DND-41 (cell line): Measurements from ENCODE around the gene ELL.

Experiments
- ATAC-seq: fragments of 200-7000 bp; cut with Tn5 transposase; 3 replicates; pipeline ENCODE4 v1.9.1; 2021; ENCODE audit warnings: low read depth; ENCODE audit not compliant: insufficient read depth
- DNase-seq: peaks from one replicate; pipeline ENCODE4 v3.0.0-alpha.2; 2020
- H2AFZ ChIP-seq: 2 replicates; pipeline ENCODE4 v1.6.0; 2012; ENCODE audit warnings: low read depth, low read length
- H3K27ac ChIP-seq: 2 replicates; pipeline ENCODE4 v1.5.1; 2012; ENCODE audit warnings: low read length, inconsistent platforms
- H3K27me3 ChIP-seq: fragments of 200-600 bp; sonication (generic); 2 replicates; pipeline ENCODE4 v1.6.0; 2012; ENCODE audit warnings: low read length, mild to moderate bottlenecking, inconsistent platforms; ENCODE audit not compliant: insufficient read depth, poor library complexity
- H3K36me3 ChIP-seq: 2 replicates; pipeline ENCODE4 v1.5.1; 2012; ENCODE audit warnings: low read length, inconsistent platforms; ENCODE audit not compliant: insufficient read depth
- H3K4me1 ChIP-seq: 2 replicates; pipeline ENCODE4 v1.5.1; 2012; ENCODE audit warnings: mild to moderate bottlenecking, low read length; ENCODE audit not compliant: insufficient read depth
- H3K4me2 ChIP-seq: 2 replicates; pipeline ENCODE4 v1.6.0; 2012; ENCODE audit warnings: mild to moderate bottlenecking, moderate library complexity, low read length, inconsistent platforms; ENCODE audit not compliant: insufficient read depth
- H3K4me3 ChIP-seq, 2 experiments: fragments of 200-600 bp in 1 of 2; shearing (Covaris generic) in 1 of 2; 2 replicates each; pipeline ENCODE4 v1.5.1; 2012 to 2016; ENCODE audit warnings: inconsistent platforms in 2 of 2, low read length in 2 of 2, mild to moderate bottlenecking in 2 of 2, low read depth in 1 of 2, moderate library complexity in 1 of 2
- H3K79me2 ChIP-seq: 2 replicates; pipeline ENCODE4 v1.6.0; 2012; ENCODE audit warnings: low read length, inconsistent platforms; ENCODE audit not compliant: insufficient read depth
- H3K9ac ChIP-seq: 2 replicates; pipeline ENCODE4 v1.6.0; 2012; ENCODE audit warnings: low read depth, mild to moderate bottlenecking, inconsistent platforms, low read length, moderate library complexity
- H3K9me3 ChIP-seq: 2 replicates; pipeline ENCODE4 v1.5.1; 2012; ENCODE audit warnings: low read length, moderate library complexity, mild to moderate bottlenecking, inconsistent platforms; ENCODE audit not compliant: insufficient read depth, severe bottlenecking
- H4K20me1 ChIP-seq: 2 replicates; pipeline ENCODE4 v1.6.0; 2012; ENCODE audit warnings: low read length; ENCODE audit not compliant: insufficient read depth
- EZH2 ChIP-seq: IDR thresholded peaks from 3 replicates; pipeline ENCODE4 v1.6.1; 2012; ENCODE audit warnings: borderline replicate concordance, low read depth, mild to moderate bottlenecking, moderate library complexity, low read length, inconsistent platforms; ENCODE audit not compliant: severe bottlenecking
- TF ChIP-seq, protein P1 (sequence below): IDR thresholded peaks from 2 replicates; pipeline ENCODE4 v1.5.1; 2012; ENCODE audit warnings: borderline replicate concordance, low read length, moderate library complexity, mild to moderate bottlenecking; ENCODE audit not compliant: poor library complexity, severe bottlenecking; ENCODE audit errors: extremely low read depth

ELL gene

GRCh38 chr19:18486746-18487145 lies 35.1 kb downstream of the ELL start:
- H3K4me1 ChIP-seq, result no peaks in the 10 kb centered on the region
- DNase-seq (no peak), ATAC-seq (no peak)
- no peak overlapping the region for H2AFZ ChIP-seq
- no peak overlapping the region for H3K4me3 ChIP-seq
- H3K36me3 ChIP-seq, result no peaks in the 10 kb centered on the region
- no peak for TF ChIP-seq EZH2
- TF ChIP-seq, protein P1, sequence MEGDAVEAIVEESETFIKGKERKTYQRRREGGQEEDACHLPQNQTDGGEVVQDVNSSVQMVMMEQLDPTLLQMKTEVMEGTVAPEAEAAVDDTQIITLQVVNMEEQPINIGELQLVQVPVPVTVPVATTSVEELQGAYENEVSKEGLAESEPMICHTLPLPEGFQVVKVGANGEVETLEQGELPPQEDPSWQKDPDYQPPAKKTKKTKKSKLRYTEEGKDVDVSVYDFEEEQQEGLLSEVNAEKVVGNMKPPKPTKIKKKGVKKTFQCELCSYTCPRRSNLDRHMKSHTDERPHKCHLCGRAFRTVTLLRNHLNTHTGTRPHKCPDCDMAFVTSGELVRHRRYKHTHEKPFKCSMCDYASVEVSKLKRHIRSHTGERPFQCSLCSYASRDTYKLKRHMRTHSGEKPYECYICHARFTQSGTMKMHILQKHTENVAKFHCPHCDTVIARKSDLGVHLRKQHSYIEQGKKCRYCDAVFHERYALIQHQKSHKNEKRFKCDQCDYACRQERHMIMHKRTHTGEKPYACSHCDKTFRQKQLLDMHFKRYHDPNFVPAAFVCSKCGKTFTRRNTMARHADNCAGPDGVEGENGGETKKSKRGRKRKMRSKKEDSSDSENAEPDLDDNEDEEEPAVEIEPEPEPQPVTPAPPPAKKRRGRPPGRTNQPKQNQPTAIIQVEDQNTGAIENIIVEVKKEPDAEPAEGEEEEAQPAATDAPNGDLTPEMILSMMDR, result no peak
- H3K9ac ChIP-seq, result no peak overlapping the region
- no peaks in the 10 kb centered on the region for H3K27me3 ChIP-seq
- H3K9me3 ChIP-seq, result no peaks in the 10 kb centered on the region
- no peak overlapping the region for H3K27ac ChIP-seq
- no peak overlapping the region for H3K4me2 ChIP-seq
- peaks cover 85% of the 10 kb centered on the region for H3K79me2 ChIP-seq
- H4K20me1 ChIP-seq, result peaks cover 84% of the 10 kb centered on the region

GRCh38 chr19:18484992-18485391 lies 36.9 kb downstream of the ELL start:
- Histone ChIP-seq H3K4me1 (no peaks in the 10 kb centered on the region), H3K4me2 (no peak overlapping the region), H4K20me1 (peaks cover 86% of the 10 kb centered on the region), H3K27me3 (no peaks in the 10 kb centered on the region), H3K27ac (no peak overlapping the region), H3K9ac (no peak overlapping the region), H3K4me3 (no peak overlapping the region), H3K9me3 (no peaks in the 10 kb centered on the region), H3K36me3 (no peaks in the 10 kb centered on the region), H2AFZ (no peak overlapping the region), H3K79me2 (peaks cover 86% of the 10 kb centered on the region)
- no peak for ATAC-seq
- DNase-seq, result no peak
- TF ChIP-seq, protein P1, result peak; percentile 9
- no peak for TF ChIP-seq EZH2

DNA sequence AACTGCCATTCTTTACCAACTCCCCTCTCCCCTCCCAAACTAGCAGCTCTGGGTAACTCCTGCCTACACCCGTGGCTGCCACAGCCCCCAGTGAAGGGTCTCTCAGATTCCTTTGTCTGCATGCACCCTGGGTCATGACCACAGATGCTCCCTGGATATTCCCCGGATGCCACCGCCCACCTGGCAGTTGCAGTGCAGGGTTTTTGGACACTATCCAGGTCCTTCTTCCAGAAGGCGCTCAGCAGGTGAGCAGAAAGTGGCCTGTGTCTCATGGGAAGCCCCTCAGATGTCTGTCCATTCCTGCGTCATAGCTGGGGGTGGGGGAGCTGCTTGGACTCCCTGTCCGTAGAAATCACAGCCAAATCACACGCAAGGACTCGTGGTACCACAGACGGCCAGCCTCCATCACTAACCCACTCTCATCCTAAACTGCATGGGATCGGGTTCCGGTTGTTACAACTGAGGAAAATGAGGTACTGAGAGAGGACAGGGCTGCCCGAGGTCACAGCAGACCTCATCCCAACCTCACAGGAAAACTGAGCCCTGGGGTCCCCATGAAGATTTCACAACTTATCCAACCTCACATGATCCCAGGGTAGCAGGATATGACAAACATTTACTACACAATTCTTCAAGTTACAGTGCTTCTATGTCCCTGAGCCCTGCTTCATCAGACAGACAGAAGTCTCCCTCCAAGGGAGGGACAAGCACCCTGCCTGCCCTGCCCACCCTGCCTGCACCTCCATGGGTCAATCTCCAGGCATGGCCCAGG lies 38.6 kb downstream of the ELL start:
- Histone ChIP-seq H3K4me1 (no peaks in the 10 kb centered on the region; the same call in 1 of the 2 replicates), H4K20me1 (peaks cover 87% of the 10 kb centered on the region), H3K4me2 (no peak overlapping the region), H3K27me3 (no peaks in the 10 kb centered on the region), H3K36me3 (no peaks in the 10 kb centered on the region), H3K79me2 (peaks cover 87% of the 10 kb centered on the region), H2AFZ (no peak overlapping the region), H3K27ac (peak overlapping the region; percentile 9; the same call in 1 of the 2 replicates), H3K4me3 (no peak overlapping the region), H3K9ac (no peak overlapping the region), H3K9me3 (no peaks in the 10 kb centered on the region)
- ATAC-seq, result no peak
- TF ChIP-seq EZH2, result no peak
- TF ChIP-seq, protein P1, result no peak
- no peak for DNase-seq
